SK-N-MC (cell line): ENCODE data around the gene SEC24D.

Experiments used
- DNase-seq: peaks from one replicate; pipeline ENCODE4 v3.0.0-alpha.2; 2011; ENCODE audit warnings: low read depth, low spot score
- H3K27ac ChIP-seq: fragments of 200-600 bp; sonication (generic); 2 replicates; pipeline ENCODE4 v1.5.1; 2016; ENCODE audit warnings: mixed run types
- H3K36me3 ChIP-seq: fragments of 200-600 bp; sonication (generic); 2 replicates; pipeline ENCODE4 v1.6.1; 2017; ENCODE audit warnings: antibody characterized with exemption, low read length, mixed read lengths; ENCODE audit not compliant: insufficient read depth
- H3K4me3 ChIP-seq: fragments of 200-600 bp; sonication (generic); 2 replicates; pipeline ENCODE4 v1.5.1; 2016
- H3K9ac ChIP-seq: fragments of 200-600 bp; sonication (generic); 2 replicates; pipeline ENCODE4 v1.8.0; 2017; ENCODE audit warnings: mixed run types, mixed read lengths; ENCODE audit not compliant: insufficient read length
- H3K9me3 ChIP-seq: fragments of 200-600 bp; sonication (generic); 2 replicates; pipeline ENCODE4 v1.6.1; 2017; ENCODE audit warnings: low read depth, mild to moderate bottlenecking, antibody characterized with exemption, low read length, moderate library complexity, mixed read lengths
- EZH2 ChIP-seq: fragments of 200-600 bp; sonication (generic); IDR thresholded peaks from one replicate; pipeline ENCODE4 v1.6.1; 2017; ENCODE audit warnings: antibody characterized with exemption
- FOXP2 ChIP-seq: optimal IDR thresholded peaks from 2 replicates; pipeline ENCODE3; 2011; ENCODE audit warnings: mild to moderate bottlenecking, moderate library complexity; ENCODE audit not compliant: insufficient read depth; ENCODE audit errors: extremely low read length, control extremely low read depth
- POLR2AphosphoS5 ChIP-seq: IDR thresholded peaks from 2 replicates; pipeline ENCODE4 v1.6.1; 2012; ENCODE audit warnings: mild to moderate bottlenecking, low read depth, low read length, borderline replicate concordance

The SEC24D gene

DNA sequence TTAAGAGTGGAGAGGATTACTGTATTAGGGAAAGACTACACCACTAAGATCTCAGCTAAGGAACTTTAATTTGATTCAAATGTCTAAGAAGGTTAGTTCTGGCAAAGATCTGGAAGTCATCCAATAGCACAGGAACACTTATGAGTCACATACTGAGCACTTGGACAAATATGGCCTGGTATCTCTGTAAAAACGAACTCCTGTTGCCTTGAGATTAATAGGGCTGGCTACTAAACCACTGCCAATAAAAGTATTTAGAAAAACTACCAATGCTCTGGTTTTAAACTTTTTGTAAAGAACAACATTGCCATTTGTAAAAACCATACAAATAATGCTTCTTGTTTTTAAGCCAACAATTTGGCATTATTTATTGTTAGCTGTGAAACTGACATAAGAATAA lies 70.5 kb downstream of the SEC24D start:
- no peaks in the 10 kb centered on the region for H3K9me3 ChIP-seq
- H3K4me3 ChIP-seq: no peak overlapping the region
- no peak for TF ChIP-seq FOXP2
- TF ChIP-seq POLR2AphosphoS5: no peak
- TF ChIP-seq EZH2: no peak
- H3K9ac ChIP-seq: no peak overlapping the region
- peak; percentile 55 for DNase-seq
- H3K36me3 ChIP-seq: peaks cover 17% of the 10 kb centered on the region; the same call in 1 of the 2 replicates
- H3K27ac ChIP-seq: peak overlapping the region; percentile 83

DNA sequence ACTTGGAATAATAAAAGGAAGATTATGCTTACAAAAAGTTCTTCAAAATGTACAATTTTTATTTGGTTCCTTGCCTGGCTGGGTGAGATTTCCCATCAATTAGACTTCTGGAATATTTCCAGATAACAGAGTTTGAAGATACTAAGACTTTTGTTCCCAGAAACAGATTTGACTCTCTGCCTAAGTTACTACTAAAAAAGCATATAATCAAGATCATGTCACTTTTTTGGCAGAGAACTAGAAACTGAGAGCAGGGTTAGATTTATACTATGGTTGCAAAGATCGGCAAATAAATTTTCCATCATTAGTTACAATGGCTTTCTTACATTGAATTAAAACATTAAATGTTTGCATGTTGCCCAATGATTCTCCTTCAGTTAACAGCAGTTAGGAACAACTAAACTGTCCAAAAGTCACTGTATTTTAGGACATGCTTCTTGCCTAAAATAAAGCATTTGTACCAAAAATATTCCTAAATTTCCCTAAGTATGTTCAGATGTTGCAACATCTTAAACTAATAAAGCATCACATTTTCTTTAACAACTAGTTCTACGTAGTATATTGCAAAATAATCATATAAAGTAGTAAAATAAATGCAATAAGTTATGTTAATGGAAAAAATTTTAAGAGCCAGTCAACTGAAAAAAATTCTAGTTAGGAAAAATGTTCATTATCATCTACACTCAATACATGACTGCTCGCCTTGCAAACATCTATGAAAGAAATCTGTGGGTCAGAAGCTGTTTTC lies 73.0 kb downstream of the SEC24D start:
- Histone ChIP-seq H3K9me3 (no peaks in the 10 kb centered on the region), H3K9ac (no peak overlapping the region), H3K27ac (peak overlapping the region; percentile 82), H3K4me3 (peak overlapping the region; percentile 46), H3K36me3 (peaks cover 17% of the 10 kb centered on the region; the same call in 1 of the 2 replicates)
- no peak for TF ChIP-seq POLR2AphosphoS5
- TF ChIP-seq FOXP2: no peak
- no peak for TF ChIP-seq EZH2
- no peak for DNase-seq

- DNase-seq: no peak
- Histone ChIP-seq H3K27ac (no peak overlapping the region), H3K36me3 (peaks cover 20% of the 10 kb centered on the region; the same call in 1 of the 2 replicates), H3K4me3 (no peak overlapping the region), H3K9me3 (no peaks in the 10 kb centered on the region), H3K9ac (no peak overlapping the region)
- no peak for TF ChIP-seq FOXP2
- no peak for TF ChIP-seq POLR2AphosphoS5
- no peak for TF ChIP-seq EZH2
Observed at GRCh38 chr4:118762155-118762554, 73.8 kb downstream of the SEC24D start.

- TF ChIP-seq FOXP2 (no peak), EZH2 (no peak), POLR2AphosphoS5 (no peak)
- Histone ChIP-seq H3K9ac (no peak overlapping the region), H3K36me3 (peaks cover 13% of the 10 kb centered on the region; the same call in 1 of the 2 replicates), H3K4me3 (no peak overlapping the region), H3K9me3 (no peaks in the 10 kb centered on the region), H3K27ac (no peak overlapping the region)
- no peak for DNase-seq
Observed at GRCh38 chr4:118761397-118762016, 74.4 kb downstream of the SEC24D start.

DNA sequence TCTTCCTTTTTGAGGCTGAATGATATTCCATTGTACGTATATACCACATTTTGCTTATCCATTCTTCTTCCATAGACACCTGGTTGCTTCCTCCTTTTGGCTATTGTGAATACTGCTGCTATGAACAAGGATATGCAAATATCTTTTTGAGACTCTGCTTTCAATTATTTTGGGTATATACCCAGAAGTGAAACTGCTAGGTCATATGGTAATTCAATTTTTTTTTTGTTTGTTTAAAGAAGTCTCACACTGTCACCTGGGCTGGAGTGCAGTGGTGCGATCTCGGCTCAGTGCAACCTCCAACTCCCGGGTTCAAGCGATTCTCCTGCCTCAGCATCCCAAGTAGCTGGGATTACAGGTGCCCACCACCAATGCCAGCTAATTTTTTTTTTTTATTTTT lies 75.4 kb downstream of the SEC24D start:
- Histone ChIP-seq H3K9me3 (no peaks in the 10 kb centered on the region), H3K36me3 (peaks cover 8% of the 10 kb centered on the region; the same call in 1 of the 2 replicates), H3K9ac (no peak overlapping the region), H3K4me3 (no peak overlapping the region), H3K27ac (no peak overlapping the region)
- no peak for DNase-seq
- TF ChIP-seq POLR2AphosphoS5: no peak
- TF ChIP-seq EZH2: no peak
- TF ChIP-seq FOXP2: no peak

- no peak overlapping the region for H3K27ac ChIP-seq
- no peak for TF ChIP-seq EZH2
- TF ChIP-seq FOXP2: no peak
- TF ChIP-seq POLR2AphosphoS5: no peak
- H3K4me3 ChIP-seq: no peak overlapping the region
- no peaks in the 10 kb centered on the region for H3K9me3 ChIP-seq
- H3K9ac ChIP-seq: no peak overlapping the region
- peaks cover 8% of the 10 kb centered on the region; the same call in 1 of the 2 replicates for H3K36me3 ChIP-seq
- DNase-seq: no peak
Observed at GRCh38 chr4:118760092-118760491, 75.8 kb downstream of the SEC24D start.

DNA sequence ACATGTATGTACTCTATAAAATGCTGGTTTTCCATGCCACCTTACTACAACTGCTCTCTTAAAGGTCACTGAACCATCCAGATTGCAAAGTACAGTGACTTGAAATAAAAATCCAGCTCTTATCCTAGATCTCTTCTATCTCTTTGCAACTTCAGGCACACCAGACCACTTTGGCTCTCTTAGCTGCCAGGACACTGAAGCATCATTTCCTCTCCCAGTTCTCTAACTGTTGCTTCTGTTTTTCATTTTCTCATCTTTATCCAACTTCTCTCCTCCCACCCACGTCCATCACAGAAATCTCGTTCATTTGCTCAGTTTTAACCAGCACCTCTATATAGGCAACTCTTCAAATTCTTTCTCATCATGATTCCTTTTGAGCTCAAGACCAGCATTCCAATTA lies 76.4 kb downstream of the SEC24D start:
- no peak overlapping the region for H3K9ac ChIP-seq
- H3K4me3 ChIP-seq: no peak overlapping the region
- H3K9me3 ChIP-seq: no peaks in the 10 kb centered on the region
- H3K36me3 ChIP-seq: peaks cover 6% of the 10 kb centered on the region; the same call in 1 of the 2 replicates
- no peak overlapping the region for H3K27ac ChIP-seq
- TF ChIP-seq FOXP2: no peak
- TF ChIP-seq EZH2: no peak
- TF ChIP-seq POLR2AphosphoS5: no peak
- no peak for DNase-seq

DNA sequence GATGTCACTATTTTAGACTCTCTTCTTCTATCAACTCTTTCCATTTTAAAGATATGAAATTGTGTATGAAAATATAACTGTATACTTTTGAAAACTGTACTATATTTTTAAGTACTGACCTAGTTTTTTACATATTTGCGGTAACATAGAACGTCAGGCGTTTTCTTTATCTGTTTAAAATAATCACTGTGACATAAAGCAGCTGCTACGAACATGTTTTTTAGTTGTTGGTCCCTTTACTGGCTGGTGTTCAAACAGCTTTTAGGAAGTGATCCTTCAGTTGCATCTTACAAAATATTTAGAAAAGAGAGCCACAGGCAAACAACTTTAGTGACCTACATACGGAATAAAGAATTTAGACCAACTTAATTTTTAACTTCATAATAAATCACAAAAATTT lies 77.6 kb downstream of the SEC24D start:
- Histone ChIP-seq H3K36me3 (0 out of 2 replicates have a peak, but pooled peaks cover 3% of the 10 kb centered on the region), H3K9me3 (no peaks in the 10 kb centered on the region), H3K4me3 (no peak overlapping the region), H3K27ac (no peak overlapping the region), H3K9ac (no peak overlapping the region)
- TF ChIP-seq POLR2AphosphoS5 (no peak), FOXP2 (no peak), EZH2 (no peak)
- no peak for DNase-seq
